GM10847 (cell line): ENCODE measurements around the gene DCAF15.
A peak's percentile ranks its signal among the peaks of the same experiment; 100 is the strongest.

ENCODE experiments used
- POLR2A ChIP-seq: IDR thresholded peaks from 2 replicates; pipeline ENCODE4 v1.6.1; 2011; ENCODE audit not compliant: insufficient read length; ENCODE audit errors: extremely low read depth

Gene DCAF15

GRCh38 chr19:14004619-14005348 lies 52.5 kb downstream of the DCAF15 start:
- no peak for TF ChIP-seq POLR2A

- TF ChIP-seq POLR2A = peak; percentile 55
Measured at GRCh38 chr19:14005349-14006084, 53.2 kb downstream of the DCAF15 start.

- peak; percentile 0 for TF ChIP-seq POLR2A
Measured at GRCh38 chr19:14006085-14006765, 53.9 kb downstream of the DCAF15 start, which contains the start of gene RFX1. Gene RFX1, minus strand, starts transcription at chr19:14006320. Its CDS starts 12,477 bp downstream, at chr19:13993843.

- peak; percentile 34 for TF ChIP-seq POLR2A
Measured at GRCh38 chr19:14006766-14007562, 54.7 kb downstream of the DCAF15 start.
